ENCODE data around the gene KHSRP.

DNA sequence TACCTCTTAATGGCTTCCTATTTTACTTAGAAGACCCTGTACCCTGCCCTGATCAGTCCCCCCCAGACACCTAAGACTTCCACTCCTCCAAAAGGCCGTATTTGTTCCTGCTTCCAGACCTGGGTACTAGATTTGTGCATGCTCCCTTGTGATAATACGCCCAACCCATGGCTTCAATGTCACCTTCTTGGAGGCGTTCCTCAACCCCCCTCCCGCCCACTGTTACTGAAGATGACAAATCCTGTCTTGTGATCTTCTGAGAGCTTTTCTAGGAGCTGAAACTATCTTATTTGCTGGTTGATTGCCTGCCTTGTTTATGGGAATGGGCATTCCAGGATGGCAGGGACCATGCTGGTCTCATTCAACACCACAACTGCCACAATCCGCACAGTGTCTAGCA, 25.6 kb upstream of the KHSRP start:
- TF ChIP-seq, protein P1, sequence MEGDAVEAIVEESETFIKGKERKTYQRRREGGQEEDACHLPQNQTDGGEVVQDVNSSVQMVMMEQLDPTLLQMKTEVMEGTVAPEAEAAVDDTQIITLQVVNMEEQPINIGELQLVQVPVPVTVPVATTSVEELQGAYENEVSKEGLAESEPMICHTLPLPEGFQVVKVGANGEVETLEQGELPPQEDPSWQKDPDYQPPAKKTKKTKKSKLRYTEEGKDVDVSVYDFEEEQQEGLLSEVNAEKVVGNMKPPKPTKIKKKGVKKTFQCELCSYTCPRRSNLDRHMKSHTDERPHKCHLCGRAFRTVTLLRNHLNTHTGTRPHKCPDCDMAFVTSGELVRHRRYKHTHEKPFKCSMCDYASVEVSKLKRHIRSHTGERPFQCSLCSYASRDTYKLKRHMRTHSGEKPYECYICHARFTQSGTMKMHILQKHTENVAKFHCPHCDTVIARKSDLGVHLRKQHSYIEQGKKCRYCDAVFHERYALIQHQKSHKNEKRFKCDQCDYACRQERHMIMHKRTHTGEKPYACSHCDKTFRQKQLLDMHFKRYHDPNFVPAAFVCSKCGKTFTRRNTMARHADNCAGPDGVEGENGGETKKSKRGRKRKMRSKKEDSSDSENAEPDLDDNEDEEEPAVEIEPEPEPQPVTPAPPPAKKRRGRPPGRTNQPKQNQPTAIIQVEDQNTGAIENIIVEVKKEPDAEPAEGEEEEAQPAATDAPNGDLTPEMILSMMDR (conservative IDR thresholded peaks at IDR 0.05; ENCODE audit: low read length) = no peak
- no peak for TF ChIP-seq EZH2phosphoT487 (IDR thresholded peaks at IDR 0.05; ENCODE audit: borderline replicate concordance)
